ENCODE data around the gene SLC6A3.

SLC6A3 gene

GRCh38 chr5:1415059-1415425, 30.2 kb downstream of the SLC6A3 start:
- Histone ChIP-seq H3K27me3 (replicated peaks; ENCODE audit: control insufficient read depth, insufficient read depth, low read length, poor library complexity, severe bottlenecking) (no peaks in the 10 kb centered on the region), H3K9me3 (ENCODE audit: control insufficient read depth, low read length) (no peaks in the 10 kb centered on the region), H3K36me3 (ENCODE audit: control insufficient read depth, insufficient read depth, low read length) (no peaks in the 10 kb centered on the region), H3K4me1 (ENCODE audit: control insufficient read depth, insufficient read depth, low read length, poor library complexity, severe bottlenecking) (no peaks in the 10 kb centered on the region), H3K4me3 (ENCODE audit: insufficient read depth, low read depth, low read length, poor library complexity, severe bottlenecking) (no peak overlapping the region), H3K27ac (ENCODE audit: insufficient read depth, low read length, poor library complexity, severe bottlenecking) (no peak overlapping the region)
- no peak for DNase-seq

GRCh38 chr5:1414311-1415058, 30.8 kb downstream of the SLC6A3 start:
- no peak overlapping the region for H3K27ac ChIP-seq (ENCODE audit: insufficient read depth, low read length, poor library complexity, severe bottlenecking)
- no peaks in the 10 kb centered on the region for H3K4me1 ChIP-seq (ENCODE audit: control insufficient read depth, insufficient read depth, low read length, poor library complexity, severe bottlenecking)
- no peaks in the 10 kb centered on the region for H3K36me3 ChIP-seq (ENCODE audit: control insufficient read depth, insufficient read depth, low read length)
- no peaks in the 10 kb centered on the region for H3K27me3 ChIP-seq (replicated peaks; ENCODE audit: control insufficient read depth, insufficient read depth, low read length, poor library complexity, severe bottlenecking)
- H3K9me3 ChIP-seq (ENCODE audit: control insufficient read depth, low read length), result no peaks in the 10 kb centered on the region
- no peak overlapping the region for H3K4me3 ChIP-seq (ENCODE audit: insufficient read depth, low read depth, low read length, poor library complexity, severe bottlenecking)
- DNase-seq, result no peak

DNA sequence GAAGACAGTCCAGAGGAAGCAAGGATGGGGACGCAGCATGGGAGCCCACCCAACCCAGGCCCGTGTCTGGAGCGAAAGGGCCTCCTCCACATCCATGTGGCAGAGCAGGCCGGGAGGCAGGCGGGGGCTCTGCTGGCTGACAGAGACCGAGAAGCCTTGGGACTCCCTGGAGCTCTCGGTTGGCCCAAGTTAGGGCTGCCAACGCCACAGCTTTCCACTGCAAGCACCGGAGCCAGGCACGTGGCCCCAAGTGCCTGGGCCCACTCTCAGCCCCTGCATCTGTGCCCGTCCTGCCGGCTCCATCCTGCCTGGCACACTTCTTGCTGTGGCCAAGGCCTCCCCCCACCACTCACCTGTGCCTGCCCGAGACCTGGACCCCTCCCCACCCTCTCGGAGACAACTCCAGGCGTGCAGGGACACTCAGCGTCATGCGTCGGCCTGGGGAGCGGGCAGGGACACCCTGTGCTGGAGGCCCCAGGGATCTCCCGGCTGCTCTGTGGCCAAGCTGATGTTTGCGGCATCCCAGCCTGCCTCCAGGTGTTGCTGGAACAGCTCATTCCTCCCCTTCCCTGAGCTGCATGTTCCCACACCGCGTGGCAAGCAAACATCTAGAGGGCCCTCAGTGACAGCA, 31.5 kb downstream of the SLC6A3 start:
- H3K27ac ChIP-seq (ENCODE audit: insufficient read depth, low read length, poor library complexity, severe bottlenecking), result no peak overlapping the region
- H3K4me1 ChIP-seq (ENCODE audit: control insufficient read depth, insufficient read depth, low read length, poor library complexity, severe bottlenecking), result no peaks in the 10 kb centered on the region
- DNase-seq, result no peak
- H3K9me3 ChIP-seq (ENCODE audit: control insufficient read depth, low read length), result no peaks in the 10 kb centered on the region
- H3K27me3 ChIP-seq (replicated peaks; ENCODE audit: control insufficient read depth, insufficient read depth, low read length, poor library complexity, severe bottlenecking), result no peaks in the 10 kb centered on the region
- H3K36me3 ChIP-seq (ENCODE audit: control insufficient read depth, insufficient read depth, low read length), result no peaks in the 10 kb centered on the region
- no peak overlapping the region for H3K4me3 ChIP-seq (ENCODE audit: insufficient read depth, low read depth, low read length, poor library complexity, severe bottlenecking)

DNA sequence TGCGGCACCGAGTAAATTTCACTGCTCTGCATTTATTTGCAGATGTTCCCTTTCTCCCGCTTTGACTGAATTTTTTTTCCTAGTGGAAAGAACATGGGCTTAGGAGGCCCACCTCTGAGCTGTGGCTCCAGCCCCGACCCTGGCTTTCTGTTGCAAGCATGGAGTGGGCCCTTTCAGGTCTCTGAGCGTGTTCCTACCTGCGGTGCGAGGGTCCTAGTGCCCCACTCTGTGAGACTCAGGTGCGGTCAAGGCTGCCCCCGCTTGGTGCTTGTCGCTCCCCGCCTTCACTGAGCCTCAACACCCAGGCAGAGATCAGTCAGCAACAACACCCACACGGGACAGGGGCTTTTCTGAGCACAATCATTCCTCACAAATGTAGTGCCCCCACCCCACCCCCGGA, 32.0 kb downstream of the SLC6A3 start:
- no peaks in the 10 kb centered on the region for H3K27me3 ChIP-seq (replicated peaks; ENCODE audit: control insufficient read depth, insufficient read depth, low read length, poor library complexity, severe bottlenecking)
- H3K4me1 ChIP-seq (ENCODE audit: control insufficient read depth, insufficient read depth, low read length, poor library complexity, severe bottlenecking), result no peaks in the 10 kb centered on the region
- H3K9me3 ChIP-seq (ENCODE audit: control insufficient read depth, low read length), result no peaks in the 10 kb centered on the region
- DNase-seq, result no peak
- no peak overlapping the region for H3K27ac ChIP-seq (ENCODE audit: insufficient read depth, low read length, poor library complexity, severe bottlenecking)
- H3K4me3 ChIP-seq (ENCODE audit: insufficient read depth, low read depth, low read length, poor library complexity, severe bottlenecking), result no peak overlapping the region
- H3K36me3 ChIP-seq (ENCODE audit: control insufficient read depth, insufficient read depth, low read length), result no peaks in the 10 kb centered on the region

DNA sequence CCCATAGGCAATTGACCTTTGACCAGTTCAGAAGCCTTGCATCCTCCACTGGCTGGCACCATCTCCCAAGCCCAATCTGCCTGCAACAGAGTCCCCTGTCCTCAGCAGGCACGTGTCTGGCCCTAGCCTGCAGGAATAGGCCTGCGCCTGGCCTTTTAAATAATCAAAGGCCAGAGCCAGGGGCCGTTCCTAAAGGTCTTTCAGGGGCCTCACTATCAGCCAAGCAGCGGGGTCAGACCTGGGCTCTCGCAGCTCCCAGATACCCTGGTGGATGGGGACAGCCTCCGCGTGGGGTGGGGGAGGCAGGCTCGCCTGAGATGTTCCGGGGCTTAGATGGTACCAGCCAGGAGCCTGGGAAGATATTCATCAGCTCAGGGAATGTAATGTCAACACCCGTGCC, 32.6 kb downstream of the SLC6A3 start:
- Histone ChIP-seq H3K27ac (ENCODE audit: insufficient read depth, low read length, poor library complexity, severe bottlenecking) (no peak overlapping the region), H3K27me3 (replicated peaks; ENCODE audit: control insufficient read depth, insufficient read depth, low read length, poor library complexity, severe bottlenecking) (no peaks in the 10 kb centered on the region), H3K36me3 (ENCODE audit: control insufficient read depth, insufficient read depth, low read length) (no peaks in the 10 kb centered on the region), H3K4me1 (ENCODE audit: control insufficient read depth, insufficient read depth, low read length, poor library complexity, severe bottlenecking) (no peaks in the 10 kb centered on the region), H3K4me3 (ENCODE audit: insufficient read depth, low read depth, low read length, poor library complexity, severe bottlenecking) (no peak overlapping the region), H3K9me3 (ENCODE audit: control insufficient read depth, low read length) (no peaks in the 10 kb centered on the region)
- no peak for DNase-seq

DNA sequence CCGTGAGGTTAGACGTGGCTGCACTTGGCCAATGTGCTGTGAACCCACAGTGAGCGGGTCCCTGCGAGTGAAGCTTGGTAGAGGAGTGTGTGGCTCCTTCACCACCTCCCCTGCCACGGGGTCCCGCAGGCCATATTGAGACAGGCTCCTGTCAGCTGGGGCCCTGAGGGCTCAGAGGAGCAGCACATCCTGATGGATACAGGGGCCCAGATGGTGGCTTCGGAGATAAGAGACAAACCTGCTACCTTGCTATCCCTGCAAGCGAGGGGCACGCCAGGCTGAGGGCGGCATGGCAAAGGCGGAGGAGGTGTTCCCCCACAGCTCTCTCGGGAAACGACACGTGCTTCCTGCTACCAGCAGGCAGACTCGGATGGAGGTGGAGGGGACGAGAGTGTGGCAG, 33.1 kb downstream of the SLC6A3 start:
- H3K9me3 ChIP-seq (ENCODE audit: control insufficient read depth, low read length), result no peaks in the 10 kb centered on the region
- DNase-seq, result no peak
- no peaks in the 10 kb centered on the region for H3K36me3 ChIP-seq (ENCODE audit: control insufficient read depth, insufficient read depth, low read length)
- no peaks in the 10 kb centered on the region for H3K4me1 ChIP-seq (ENCODE audit: control insufficient read depth, insufficient read depth, low read length, poor library complexity, severe bottlenecking)
- no peak overlapping the region for H3K4me3 ChIP-seq (ENCODE audit: insufficient read depth, low read depth, low read length, poor library complexity, severe bottlenecking)
- no peaks in the 10 kb centered on the region for H3K27me3 ChIP-seq (replicated peaks; ENCODE audit: control insufficient read depth, insufficient read depth, low read length, poor library complexity, severe bottlenecking)
- H3K27ac ChIP-seq (ENCODE audit: insufficient read depth, low read length, poor library complexity, severe bottlenecking), result no peak overlapping the region

DNA sequence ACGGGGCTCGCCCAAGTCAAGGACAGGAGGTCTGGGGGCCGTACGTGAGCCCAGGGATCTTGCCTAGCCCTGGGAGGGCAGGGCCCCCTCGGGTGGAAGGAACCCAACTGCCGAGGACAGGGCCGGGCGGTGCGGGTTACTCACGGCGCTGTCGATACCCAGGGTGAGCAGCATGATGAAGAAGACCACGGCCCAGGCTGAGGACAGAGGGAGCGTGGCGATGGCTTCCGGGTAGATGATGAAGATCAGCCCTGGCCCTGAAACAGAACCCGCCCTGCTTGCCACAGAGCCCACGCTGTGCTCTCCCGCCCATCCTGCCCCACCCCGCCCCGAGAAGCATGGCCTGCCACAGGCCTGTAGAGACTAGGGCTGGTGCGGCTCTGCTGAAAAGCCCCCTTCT, 34.1 kb downstream of the SLC6A3 start:
- H3K4me3 ChIP-seq (ENCODE audit: insufficient read depth, low read depth, low read length, poor library complexity, severe bottlenecking), result no peak overlapping the region
- H3K27ac ChIP-seq (ENCODE audit: insufficient read depth, low read length, poor library complexity, severe bottlenecking), result no peak overlapping the region
- no peaks in the 10 kb centered on the region for H3K4me1 ChIP-seq (ENCODE audit: control insufficient read depth, insufficient read depth, low read length, poor library complexity, severe bottlenecking)
- H3K27me3 ChIP-seq (replicated peaks; ENCODE audit: control insufficient read depth, insufficient read depth, low read length, poor library complexity, severe bottlenecking), result no peaks in the 10 kb centered on the region
- no peak for DNase-seq
- no peaks in the 10 kb centered on the region for H3K9me3 ChIP-seq (ENCODE audit: control insufficient read depth, low read length)
- no peaks in the 10 kb centered on the region for H3K36me3 ChIP-seq (ENCODE audit: control insufficient read depth, insufficient read depth, low read length)

DNA sequence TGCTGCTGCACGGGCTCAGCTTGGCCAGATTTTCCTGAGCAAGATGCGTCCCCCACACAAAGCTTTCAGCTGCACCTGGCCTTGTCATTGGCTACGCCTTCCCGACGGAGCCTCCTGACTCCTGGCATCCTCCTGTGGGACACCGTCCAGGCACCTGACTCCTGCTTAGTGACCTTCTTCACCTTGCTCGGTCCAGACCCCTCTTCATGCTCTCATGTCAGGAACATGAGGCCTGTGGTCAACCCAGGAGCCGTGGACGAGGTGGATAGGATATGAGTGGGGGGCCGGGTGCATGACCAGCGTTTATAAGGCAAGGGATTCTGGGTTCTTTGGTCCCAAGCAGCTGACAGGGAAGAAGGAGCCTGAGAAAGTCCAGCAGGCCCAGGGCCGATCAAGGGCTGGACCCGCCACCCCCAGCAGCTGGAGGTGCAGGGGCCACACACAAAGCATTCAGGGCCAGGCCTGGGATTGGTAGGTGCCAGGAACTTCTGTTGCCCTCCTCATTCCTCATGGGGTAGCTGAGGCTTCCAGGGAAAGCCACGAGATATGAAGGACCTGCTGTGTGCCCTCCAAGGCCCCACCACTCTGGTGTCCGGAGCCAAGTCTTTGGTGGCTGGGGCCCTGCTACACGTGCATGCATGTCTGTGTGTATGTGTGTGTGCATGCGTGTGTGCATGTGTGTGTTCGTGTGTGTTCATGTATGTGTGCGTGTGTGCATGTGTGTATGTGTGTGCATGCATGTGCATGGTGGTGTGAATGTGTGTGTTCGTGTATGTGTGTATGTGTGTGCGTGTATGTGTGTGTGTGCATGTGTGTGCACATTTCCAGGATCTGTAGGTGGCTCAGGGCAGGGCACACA, 34.9 kb downstream of the SLC6A3 start:
- Histone ChIP-seq H3K9me3 (ENCODE audit: control insufficient read depth, low read length) (no peaks in the 10 kb centered on the region), H3K27me3 (replicated peaks; ENCODE audit: control insufficient read depth, insufficient read depth, low read length, poor library complexity, severe bottlenecking) (no peaks in the 10 kb centered on the region), H3K27ac (ENCODE audit: insufficient read depth, low read length, poor library complexity, severe bottlenecking) (no peak overlapping the region), H3K4me1 (ENCODE audit: control insufficient read depth, insufficient read depth, low read length, poor library complexity, severe bottlenecking) (no peaks in the 10 kb centered on the region), H3K4me3 (ENCODE audit: insufficient read depth, low read depth, low read length, poor library complexity, severe bottlenecking) (no peak overlapping the region), H3K36me3 (ENCODE audit: control insufficient read depth, insufficient read depth, low read length) (no peaks in the 10 kb centered on the region)
- no peak for DNase-seq

- Histone ChIP-seq H3K9me3 (ENCODE audit: control insufficient read depth, low read length) (no peaks in the 10 kb centered on the region), H3K27ac (ENCODE audit: insufficient read depth, low read length, poor library complexity, severe bottlenecking) (no peak overlapping the region), H3K27me3 (replicated peaks; ENCODE audit: control insufficient read depth, insufficient read depth, low read length, poor library complexity, severe bottlenecking) (no peaks in the 10 kb centered on the region), H3K4me1 (ENCODE audit: control insufficient read depth, insufficient read depth, low read length, poor library complexity, severe bottlenecking) (no peaks in the 10 kb centered on the region), H3K4me3 (ENCODE audit: insufficient read depth, low read depth, low read length, poor library complexity, severe bottlenecking) (no peak overlapping the region), H3K36me3 (ENCODE audit: control insufficient read depth, insufficient read depth, low read length) (no peaks in the 10 kb centered on the region)
- DNase-seq, result no peak
Observed at GRCh38 chr5:1409381-1410110, 35.7 kb downstream of the SLC6A3 start.
